Endometrial microvascular endothelial cells (primary cell): ENCODE data around the gene DRAM2. TPM values are rescaled to one million over a fixed set of nuclear protein-coding genes. Genes with fewer than 3 reads are reported as not detected.
"Not testable (repeated sequence)": the region's sequence is repeated elsewhere in the genome, so short reads cannot be mapped to it uniquely, and the experiment has no call there.

Experiments used
- in situ Hi-C: cut with HindIII; loops from 2 replicates; pipeline ENCODE4 v1.10.0; 2017; ENCODE audit warnings: low sequenced_read_pairs, low pct_unique_long_range_greater_than_20kb; ENCODE audit errors: inconsistent ontology term
- total RNA-seq: library from RNA; depleted of rRNA; stranded (reverse); fragments of >200 nt; gene quantifications from one replicate; pipeline ENCODE4 v1.2.3, GENCODE V29; 2015; ENCODE audit errors: inconsistent ontology term

The DRAM2 gene
- total RNA-seq, 1 donor from 2014 or later = 50.1 TPM

DNA sequence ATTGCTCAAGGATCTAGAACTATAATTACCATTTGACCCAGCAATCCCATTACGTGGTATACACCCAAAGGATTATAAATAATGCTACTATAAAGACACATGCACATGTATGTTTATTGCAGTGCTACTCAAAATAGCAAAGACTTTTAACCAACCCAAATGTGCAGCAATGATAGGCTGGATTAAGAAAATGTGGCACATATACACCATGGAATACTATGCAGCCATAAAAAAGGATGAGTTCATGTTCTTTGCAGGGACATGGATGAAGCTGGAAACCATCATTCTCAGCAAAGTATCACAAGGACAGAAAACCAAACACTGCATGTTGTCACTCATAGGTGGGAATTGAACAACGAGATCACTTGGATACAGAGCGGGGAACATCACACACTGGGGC is 44.5 kb downstream of the DRAM2 start:
- in situ Hi-C loops = not testable (repeated sequence)

GRCh38 chr1:111089638-111090037 is 50.3 kb downstream of the DRAM2 start:
- in situ Hi-C loops = no loop called here

DNA sequence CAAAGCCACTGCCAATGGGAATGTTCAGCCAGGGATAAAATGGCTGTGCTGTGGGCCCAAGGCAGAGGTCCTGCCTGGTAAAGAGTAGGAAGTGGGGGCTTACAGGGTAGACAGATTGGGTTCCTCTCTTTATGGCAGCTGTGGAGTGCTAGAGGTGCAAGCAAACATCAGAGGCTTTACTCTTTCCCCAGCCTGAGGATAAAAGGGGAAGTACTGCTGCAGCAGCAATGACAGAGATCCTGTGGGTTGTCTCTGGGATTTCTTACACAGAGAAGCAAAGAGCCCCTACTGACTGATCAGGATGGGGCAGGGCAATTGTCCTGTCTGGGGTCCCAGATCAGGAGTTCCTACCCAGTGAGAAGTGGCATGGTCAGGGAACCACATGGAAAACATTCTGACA is 54.2 kb downstream of the DRAM2 start:
- in situ Hi-C loops = no loop called here

DNA sequence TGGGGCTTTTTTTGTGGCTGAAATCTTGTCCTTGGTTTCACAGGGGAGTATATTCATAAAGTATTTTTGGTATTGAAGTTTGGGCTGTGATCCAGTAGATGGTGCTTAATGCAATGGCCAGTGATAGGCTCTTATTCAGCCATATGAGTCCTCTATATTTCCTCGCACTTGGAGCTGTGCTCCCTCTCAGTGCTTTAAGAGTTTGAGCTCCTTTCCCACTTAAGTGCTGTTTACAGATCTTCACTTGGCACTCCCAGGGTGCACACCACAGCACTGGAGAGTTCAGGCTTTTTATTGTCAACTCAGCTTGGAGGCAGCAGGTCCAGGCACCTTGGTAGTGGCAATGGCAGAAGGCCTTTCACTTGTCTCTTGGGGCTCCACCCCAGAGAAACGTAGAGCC is 54.9 kb downstream of the DRAM2 start:
- in situ Hi-C loops = no loop called here

DNA sequence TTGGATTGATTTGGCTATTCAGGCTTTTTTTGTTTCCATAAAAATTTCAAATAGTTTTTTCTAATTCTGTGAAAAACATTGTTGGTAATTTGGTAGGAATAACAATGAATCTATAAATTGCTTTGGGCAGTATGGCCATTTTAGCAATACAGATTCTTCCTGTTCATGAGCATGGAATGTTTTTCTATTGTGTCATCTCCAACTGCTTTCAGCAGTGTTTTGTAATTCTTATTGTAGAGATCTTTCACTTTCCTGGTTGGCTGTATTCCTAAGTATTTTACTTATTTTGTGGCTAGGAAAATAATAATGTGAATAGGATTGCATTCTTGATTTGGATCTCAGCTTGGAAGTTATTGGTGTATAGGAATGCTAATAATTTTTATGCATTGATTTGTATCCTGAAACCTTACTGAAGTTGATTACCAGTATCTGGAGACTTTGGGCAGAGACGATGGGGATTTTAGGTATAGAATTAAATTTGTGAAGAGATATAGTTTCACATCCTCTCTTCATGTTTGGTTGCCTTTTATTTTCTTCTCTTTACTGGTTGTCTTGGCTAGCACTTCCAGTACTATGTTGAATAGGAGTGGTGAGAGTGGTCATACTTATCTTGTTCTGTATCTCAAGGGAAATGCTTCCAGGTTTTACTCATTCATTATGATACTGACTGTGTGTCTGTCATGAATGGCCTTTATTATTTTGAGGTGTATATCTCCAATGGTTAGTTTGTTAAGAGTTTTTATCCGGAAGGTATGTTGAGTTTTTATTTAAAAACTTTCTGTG is 57.3 kb downstream of the DRAM2 start:
- in situ Hi-C loops = no loop called here

DNA sequence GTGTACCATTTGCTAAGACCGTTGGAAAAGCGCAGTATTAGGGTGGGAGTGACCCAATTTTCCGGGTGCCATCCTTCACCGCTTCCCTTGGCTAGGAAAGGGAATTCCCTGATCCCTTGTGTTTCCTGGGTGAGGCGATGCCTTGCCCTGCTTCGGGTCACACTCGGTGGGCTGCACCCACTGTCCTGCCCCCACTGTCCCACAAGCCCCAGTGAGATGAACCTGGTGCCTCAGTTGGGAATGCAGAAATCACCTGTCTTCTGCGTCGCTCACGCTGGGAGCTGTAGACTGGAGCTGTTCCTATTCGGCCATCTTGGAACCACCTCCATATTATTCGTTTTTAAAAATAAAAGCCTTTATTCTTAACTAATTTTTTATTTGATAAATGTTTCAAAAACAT is 60.6 kb downstream of the DRAM2 start:
- in situ Hi-C loops = not testable (repeated sequence)

- in situ Hi-C loops = not testable (repeated sequence)
Observed at GRCh38 chr1:111077312-111077711, 62.6 kb downstream of the DRAM2 start.

Other genes starting within 250 kb of the DRAM2 start
- 7.4 TPM for gene LRIF1, start 176.2 kb downstream of the DRAM2 start, total RNA-seq
- gene CEPT1, start 130 bp upstream of the DRAM2 start, total RNA-seq = 28.9 TPM
- not detected for gene DENND2D, start 60.6 kb upstream of the DRAM2 start, total RNA-seq
- not detected for gene CHI3L2, start 87.6 kb upstream of the DRAM2 start, total RNA-seq
- gene CHIA, start 150.8 kb upstream of the DRAM2 start, total RNA-seq = not detected